Neural cell (in vitro differentiated cells): ENCODE results near the gene SLC25A48. TPM values are rescaled to one million over a fixed set of nuclear protein-coding genes. Genes with fewer than 3 reads are reported as not detected.

Experiments
- H2AFZ ChIP-seq: fragments of 200-600, 300-800 bp; sonication (generic), shearing (Covaris generic); 2 replicates; pipeline ENCODE4 v1.6.0; 2014; ENCODE audit warnings: low read depth, mild to moderate bottlenecking, antibody characterized with exemption, low read length, moderate library complexity
- H3F3A ChIP-seq: fragments of 200-600 bp; shearing (Covaris generic); 2 replicates; pipeline ENCODE4 v1.6.1; 2016; ENCODE audit warnings: mild to moderate bottlenecking, moderate library complexity, mixed read lengths, antibody characterized with exemption, low read length; ENCODE audit not compliant: insufficient read depth, poor library complexity, severe bottlenecking
- H3K27ac ChIP-seq: fragments of 200-600, 300-800 bp; sonication (generic), shearing (Covaris generic); 2 replicates; pipeline ENCODE4 v1.5.1; 2014; ENCODE audit warnings: mild to moderate bottlenecking, low read length, moderate library complexity
- H3K27me3 ChIP-seq: fragments of 300-800, 200-600 bp; sonication (generic), shearing (Covaris generic); 2 replicates; pipeline ENCODE4 v1.6.0; 2014; ENCODE audit warnings: mild to moderate bottlenecking, low read depth, low read length, moderate library complexity; ENCODE audit not compliant: insufficient read depth
- H3K36me3 ChIP-seq: fragments of 300-800, 200-600 bp; sonication (generic), shearing (Covaris generic); 2 replicates; pipeline ENCODE4 v1.5.1; 2014; ENCODE audit warnings: mild to moderate bottlenecking, antibody characterized with exemption, low read length, moderate library complexity; ENCODE audit not compliant: insufficient read depth
- H3K4me2 ChIP-seq: fragments of 300-800, 200-600 bp; sonication (generic), shearing (Covaris generic); 2 replicates; pipeline ENCODE4 v1.6.0; 2014; ENCODE audit warnings: mild to moderate bottlenecking, low read length
- H3K4me3 ChIP-seq: fragments of 300-800, 200-600 bp; sonication (generic), shearing (Covaris generic); 2 replicates; pipeline ENCODE4 v1.5.1; 2014; ENCODE audit warnings: mild to moderate bottlenecking, low read length, moderate library complexity
- H3K79me2 ChIP-seq: fragments of 200-600 bp; shearing (Covaris generic); replicated peaks from 2 replicates; pipeline ENCODE4 v1.6.0; 2014; ENCODE audit warnings: mild to moderate bottlenecking, low read length, moderate library complexity; ENCODE audit not compliant: insufficient read depth
- H3K9ac ChIP-seq: fragments of 300-800, 200-600 bp; sonication (generic), shearing (Covaris generic); 2 replicates; pipeline ENCODE4 v1.6.1; 2016; ENCODE audit warnings: mild to moderate bottlenecking, low read length, mixed read lengths
- H3K9me2 ChIP-seq: fragments of 200-600 bp; shearing (Covaris generic); 2 replicates; pipeline ENCODE4 v1.6.1; 2016; ENCODE audit warnings: mild to moderate bottlenecking, low read length, mixed read lengths; ENCODE audit not compliant: insufficient read depth
- H3K9me3 ChIP-seq: fragments of 200-600, 300-800 bp; sonication (generic), shearing (Covaris generic); 2 replicates; pipeline ENCODE4 v1.6.1; 2016; ENCODE audit warnings: mild to moderate bottlenecking, mixed run types, low read length, moderate library complexity, mixed read lengths
- H4K20me1 ChIP-seq: fragments of 200-600 bp; shearing (Covaris generic); 2 replicates; pipeline ENCODE4 v1.6.1; 2016; ENCODE audit warnings: mild to moderate bottlenecking, mixed run types; ENCODE audit not compliant: insufficient read depth
- EP300 ChIP-seq: fragments of 450-650 bp; conservative IDR thresholded peaks from 2 replicates; pipeline ENCODE4 v1.6.1; 2014; ENCODE audit warnings: antibody characterized with exemption, mild to moderate bottlenecking, moderate library complexity; ENCODE audit not compliant: poor library complexity, severe bottlenecking
- EZH2 ChIP-seq: fragments of 200-600, 300-800 bp; shearing (Covaris generic), sonication (generic); IDR thresholded peaks from 2 replicates; pipeline ENCODE4 v1.6.1; 2014; ENCODE audit warnings: antibody characterized with exemption, low read length, borderline replicate concordance, mild to moderate bottlenecking; ENCODE audit not compliant: insufficient read depth, poor library complexity, severe bottlenecking
- MXI1 ChIP-seq: fragments of 450-650 bp; conservative IDR thresholded peaks from 2 replicates; pipeline ENCODE4 v1.6.1; 2014; ENCODE audit warnings: antibody characterized with exemption, mild to moderate bottlenecking; ENCODE audit not compliant: poor library complexity, severe bottlenecking
- POLR2AphosphoS5 ChIP-seq: IDR thresholded peaks from 2 replicates; pipeline ENCODE4 v1.6.1; 2012
- RAD21 ChIP-seq: fragments of 450-650 bp; conservative IDR thresholded peaks from 2 replicates; pipeline ENCODE4 v1.6.1; 2014; ENCODE audit warnings: antibody characterized with exemption, mild to moderate bottlenecking, moderate library complexity
- SMC3 ChIP-seq: fragments of 450-650 bp; conservative IDR thresholded peaks from 2 replicates; pipeline ENCODE4 v1.6.1; 2014; ENCODE audit warnings: antibody characterized with exemption, mild to moderate bottlenecking, moderate library complexity; ENCODE audit not compliant: poor library complexity
- TAF1 ChIP-seq: IDR thresholded peaks from 2 replicates; pipeline ENCODE4 v1.6.1; 2012; ENCODE audit warnings: low read depth
- polyA plus RNA-seq: library from polyadenylated mRNA; depleted of rRNA; stranded (reverse); fragments of >200 nt; gene quantifications from 2 replicates; pipeline ENCODE4 v1.2.3, GENCODE V29; 2014
- TF ChIP-seq, protein P1 (sequence below): IDR thresholded peaks from 2 replicates; pipeline ENCODE4 v1.6.1; 2012; ENCODE audit warnings: borderline replicate concordance
- TF ChIP-seq, protein P2 (sequence below): fragments of 450-650 bp; IDR thresholded peaks from 2 replicates; pipeline ENCODE4 v1.5.1; 2014; ENCODE audit warnings: antibody characterized with exemption, mild to moderate bottlenecking, moderate library complexity; ENCODE audit not compliant: poor library complexity, severe bottlenecking

SLC25A48 gene
- polyA plus RNA-seq, 1 donor from 2014 or later = 1.0 TPM

- no peak overlapping the region for H2AFZ ChIP-seq
- no peaks in the 10 kb centered on the region for H3K9me3 ChIP-seq
- no peaks in the 10 kb centered on the region for H3K27me3 ChIP-seq
- no peak overlapping the region for H3K27ac ChIP-seq
- H3K4me2 ChIP-seq = no peak overlapping the region
- no peak for TF ChIP-seq EP300
- TF ChIP-seq, protein P1, sequence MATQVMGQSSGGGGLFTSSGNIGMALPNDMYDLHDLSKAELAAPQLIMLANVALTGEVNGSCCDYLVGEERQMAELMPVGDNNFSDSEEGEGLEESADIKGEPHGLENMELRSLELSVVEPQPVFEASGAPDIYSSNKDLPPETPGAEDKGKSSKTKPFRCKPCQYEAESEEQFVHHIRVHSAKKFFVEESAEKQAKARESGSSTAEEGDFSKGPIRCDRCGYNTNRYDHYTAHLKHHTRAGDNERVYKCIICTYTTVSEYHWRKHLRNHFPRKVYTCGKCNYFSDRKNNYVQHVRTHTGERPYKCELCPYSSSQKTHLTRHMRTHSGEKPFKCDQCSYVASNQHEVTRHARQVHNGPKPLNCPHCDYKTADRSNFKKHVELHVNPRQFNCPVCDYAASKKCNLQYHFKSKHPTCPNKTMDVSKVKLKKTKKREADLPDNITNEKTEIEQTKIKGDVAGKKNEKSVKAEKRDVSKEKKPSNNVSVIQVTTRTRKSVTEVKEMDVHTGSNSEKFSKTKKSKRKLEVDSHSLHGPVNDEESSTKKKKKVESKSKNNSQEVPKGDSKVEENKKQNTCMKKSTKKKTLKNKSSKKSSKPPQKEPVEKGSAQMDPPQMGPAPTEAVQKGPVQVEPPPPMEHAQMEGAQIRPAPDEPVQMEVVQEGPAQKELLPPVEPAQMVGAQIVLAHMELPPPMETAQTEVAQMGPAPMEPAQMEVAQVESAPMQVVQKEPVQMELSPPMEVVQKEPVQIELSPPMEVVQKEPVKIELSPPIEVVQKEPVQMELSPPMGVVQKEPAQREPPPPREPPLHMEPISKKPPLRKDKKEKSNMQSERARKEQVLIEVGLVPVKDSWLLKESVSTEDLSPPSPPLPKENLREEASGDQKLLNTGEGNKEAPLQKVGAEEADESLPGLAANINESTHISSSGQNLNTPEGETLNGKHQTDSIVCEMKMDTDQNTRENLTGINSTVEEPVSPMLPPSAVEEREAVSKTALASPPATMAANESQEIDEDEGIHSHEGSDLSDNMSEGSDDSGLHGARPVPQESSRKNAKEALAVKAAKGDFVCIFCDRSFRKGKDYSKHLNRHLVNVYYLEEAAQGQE = no peak
- TF ChIP-seq EZH2 = no peak
- no peak for TF ChIP-seq MXI1
- TF ChIP-seq POLR2AphosphoS5 = no peak
- no peak for TF ChIP-seq RAD21
- H3F3A ChIP-seq = no peaks in the 10 kb centered on the region
- H3K4me3 ChIP-seq = no peak overlapping the region
- H4K20me1 ChIP-seq = no peaks in the 10 kb centered on the region
- H3K9ac ChIP-seq = no peak overlapping the region
- no peaks in the 10 kb centered on the region for H3K79me2 ChIP-seq
- H3K36me3 ChIP-seq = no peaks in the 10 kb centered on the region
- H3K9me2 ChIP-seq = no peaks in the 10 kb centered on the region
These were observed 48.6 kb downstream of the SLC25A48 start for GRCh38 chr5:135883026-135883425.

GRCh38 chr5:135883441-135883840, 49.0 kb downstream of the SLC25A48 start:
- no peaks in the 10 kb centered on the region for H4K20me1 ChIP-seq
- no peak overlapping the region for H3K4me2 ChIP-seq
- TF ChIP-seq, protein P2, sequence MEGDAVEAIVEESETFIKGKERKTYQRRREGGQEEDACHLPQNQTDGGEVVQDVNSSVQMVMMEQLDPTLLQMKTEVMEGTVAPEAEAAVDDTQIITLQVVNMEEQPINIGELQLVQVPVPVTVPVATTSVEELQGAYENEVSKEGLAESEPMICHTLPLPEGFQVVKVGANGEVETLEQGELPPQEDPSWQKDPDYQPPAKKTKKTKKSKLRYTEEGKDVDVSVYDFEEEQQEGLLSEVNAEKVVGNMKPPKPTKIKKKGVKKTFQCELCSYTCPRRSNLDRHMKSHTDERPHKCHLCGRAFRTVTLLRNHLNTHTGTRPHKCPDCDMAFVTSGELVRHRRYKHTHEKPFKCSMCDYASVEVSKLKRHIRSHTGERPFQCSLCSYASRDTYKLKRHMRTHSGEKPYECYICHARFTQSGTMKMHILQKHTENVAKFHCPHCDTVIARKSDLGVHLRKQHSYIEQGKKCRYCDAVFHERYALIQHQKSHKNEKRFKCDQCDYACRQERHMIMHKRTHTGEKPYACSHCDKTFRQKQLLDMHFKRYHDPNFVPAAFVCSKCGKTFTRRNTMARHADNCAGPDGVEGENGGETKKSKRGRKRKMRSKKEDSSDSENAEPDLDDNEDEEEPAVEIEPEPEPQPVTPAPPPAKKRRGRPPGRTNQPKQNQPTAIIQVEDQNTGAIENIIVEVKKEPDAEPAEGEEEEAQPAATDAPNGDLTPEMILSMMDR = no peak
- TF ChIP-seq TAF1 (no peak), RAD21 (no peak), MXI1 (no peak), EP300 (no peak), SMC3 (no peak)
- TF ChIP-seq, protein P1 = no peak
- no peaks in the 10 kb centered on the region for H3K9me2 ChIP-seq
- H3K9me3 ChIP-seq = no peaks in the 10 kb centered on the region
- no peaks in the 10 kb centered on the region for H3K27me3 ChIP-seq
- no peaks in the 10 kb centered on the region for H3K79me2 ChIP-seq
- H3K4me3 ChIP-seq = no peak overlapping the region
- H3F3A ChIP-seq = no peaks in the 10 kb centered on the region
- H3K9ac ChIP-seq = no peak overlapping the region
- no peak overlapping the region for H2AFZ ChIP-seq
- H3K27ac ChIP-seq = no peak overlapping the region
- no peaks in the 10 kb centered on the region for H3K36me3 ChIP-seq
